Activated CD8-positive, alpha-beta memory T cell treated with anti-CD3 and anti-CD28 coated beads, Interleukin-2, amount 50 U/mL, for 48 hours (primary cell): Measurements from ENCODE around the gene C1orf94.

Source experiments
- DNase-seq: peaks from one replicate; pipeline ENCODE4 v3.0.0-alpha.2; 2020

The C1orf94 gene

DNA sequence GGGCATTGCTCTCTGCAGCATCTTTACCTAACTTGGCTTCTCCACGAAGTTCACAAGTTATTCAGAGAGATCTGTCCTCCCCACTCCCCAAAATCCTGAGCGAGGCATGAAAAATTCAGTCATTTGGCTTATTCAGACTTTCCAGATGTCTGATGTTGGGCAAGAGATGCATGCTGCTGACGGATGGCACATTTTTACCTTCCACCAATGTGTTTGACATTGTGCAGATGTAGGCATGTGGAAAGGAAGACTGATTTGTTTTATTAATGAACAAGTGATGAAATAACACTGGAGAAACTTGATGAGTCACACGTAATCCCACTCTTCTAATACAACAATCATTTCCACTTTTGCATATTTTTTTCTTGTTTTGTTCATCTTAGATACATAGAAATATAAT, 86.7 kb downstream of the C1orf94 start:
- DNase-seq, result no peak

DNA sequence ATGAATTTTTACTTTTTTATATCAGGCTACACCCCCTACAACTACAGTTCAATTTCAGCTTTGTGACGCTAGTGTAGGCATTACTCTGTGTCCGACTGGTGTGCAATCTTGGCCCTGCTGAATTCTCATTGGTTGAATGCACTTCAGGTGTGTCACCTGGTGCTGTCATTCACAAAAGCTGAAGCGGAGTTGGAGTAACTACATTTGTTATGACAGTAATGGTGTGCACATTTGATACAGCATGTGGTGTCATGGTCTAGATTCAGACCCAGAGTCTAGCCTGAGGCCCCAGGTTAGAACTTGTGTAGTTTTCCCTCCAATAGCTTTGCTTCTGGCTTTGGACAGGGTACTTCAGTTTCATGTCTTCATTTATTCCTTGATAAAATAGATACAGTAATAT, 88.7 kb downstream of the C1orf94 start:
- no peak for DNase-seq

DNA sequence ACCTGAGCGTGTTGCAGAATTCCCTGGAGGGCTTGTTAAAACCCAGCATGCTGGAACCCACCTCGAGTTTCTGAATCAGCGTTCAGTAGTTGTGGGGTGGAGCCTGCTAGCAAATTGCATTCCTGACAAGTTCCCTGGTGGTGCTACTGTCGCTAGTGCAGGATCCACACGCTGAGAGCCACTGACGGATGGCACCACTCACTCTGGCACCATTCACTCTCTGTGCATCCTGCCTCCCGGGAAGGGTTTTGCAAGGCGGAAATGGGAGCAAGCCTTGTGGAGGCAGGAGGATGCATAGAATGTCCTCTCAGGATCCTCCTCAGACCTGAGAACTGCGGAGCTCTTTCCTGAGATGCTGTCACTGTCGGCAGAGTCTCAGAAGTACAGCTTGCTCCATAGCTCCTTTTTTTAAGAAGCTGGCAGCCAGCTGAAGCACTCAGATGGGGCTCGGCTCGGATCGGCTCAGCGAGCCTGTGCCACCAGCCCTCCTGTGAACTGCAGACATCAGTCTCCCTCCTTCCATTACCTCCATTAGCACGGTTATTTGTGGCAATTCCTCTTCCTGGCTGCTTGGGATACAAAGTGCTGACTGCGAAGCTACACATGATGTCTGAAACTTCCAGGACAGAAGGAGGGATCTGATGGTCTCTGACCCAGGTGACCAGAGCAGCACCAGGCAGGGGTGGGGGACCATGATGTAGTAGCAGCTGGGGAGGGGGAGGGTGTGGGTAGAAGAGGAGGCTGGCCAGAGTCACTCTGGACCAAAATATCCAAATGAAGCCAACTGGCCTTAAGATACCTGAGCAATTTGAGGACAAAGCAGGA, 89.6 kb downstream of the C1orf94 start:
- no peak for DNase-seq

DNA sequence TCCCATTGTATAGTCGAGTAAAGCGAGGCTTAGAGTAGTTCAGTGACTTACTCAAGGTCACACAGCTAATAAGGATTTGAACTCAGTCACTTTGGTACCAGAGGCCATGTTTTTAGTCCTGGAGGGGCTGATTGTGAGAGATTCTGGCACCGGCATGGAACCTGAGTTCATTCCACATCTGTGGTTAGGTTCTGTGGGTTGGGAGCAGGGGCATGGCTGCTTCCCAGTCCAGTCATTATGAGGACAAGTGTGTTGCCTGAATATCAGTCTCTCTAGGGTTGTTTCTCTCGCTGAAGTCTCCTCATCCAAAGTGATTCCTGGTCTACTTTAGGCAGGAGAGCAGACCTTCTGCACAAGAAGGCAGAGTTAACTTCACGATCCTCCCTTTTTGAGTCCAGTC, 90.6 kb downstream of the C1orf94 start:
- DNase-seq, result no peak

DNA sequence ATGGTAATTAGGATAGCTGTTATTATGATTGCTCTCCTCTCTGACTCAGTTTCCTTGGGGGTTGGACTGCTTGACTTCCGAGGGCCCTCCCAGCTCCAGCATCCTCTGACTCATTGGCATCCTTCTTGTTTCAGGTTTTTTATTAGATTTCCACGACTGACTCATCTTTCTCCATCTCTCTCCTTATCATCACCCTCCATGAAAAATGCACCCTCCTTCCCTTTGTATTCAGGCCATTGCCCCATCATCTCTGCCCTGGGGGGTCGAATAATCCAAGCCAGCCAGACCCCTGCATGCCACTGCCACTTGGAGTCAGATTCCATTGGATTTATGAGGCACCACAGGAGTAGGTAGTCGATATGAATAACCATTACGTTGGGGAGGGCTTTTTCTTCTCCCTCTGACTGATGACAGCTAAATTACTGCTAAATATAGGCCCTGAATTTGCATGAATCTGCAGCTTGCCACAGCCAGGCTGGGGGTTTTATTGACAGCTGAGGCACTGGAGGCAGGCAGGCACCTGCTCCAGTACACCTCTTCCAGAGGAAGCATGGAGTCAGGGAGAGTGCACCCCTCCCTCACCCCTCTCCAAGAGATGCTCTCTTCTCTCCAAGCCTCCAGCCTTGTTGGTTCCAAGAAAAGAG, 91.7 kb downstream of the C1orf94 start:
- no peak for DNase-seq
